Astrocyte (in vitro differentiated cells and primary cell): Measurements from ENCODE around the gene SP140. TPM values are rescaled to one million over a fixed set of nuclear protein-coding genes. Genes with fewer than 3 reads are reported as not detected.
"Not testable (repeated sequence)": the region's sequence is repeated elsewhere in the genome, so short reads cannot be mapped to it uniquely, and the experiment has no call there.

Experiments
- DNase-seq: peaks from one replicate; pipeline ENCODE4 v3.0.0-alpha.2; 2010; ENCODE audit warnings: low read depth
- FAIRE-seq: peaks from 2 replicates; lab custom pipeline; 2011; peaks lifted over from hg19 to GRCh38; lab: Jason Lieb, UNC
- H2AFZ ChIP-seq: 2 replicates; pipeline ENCODE4 v1.6.0; 2012; ENCODE audit warnings: low read depth, low read length, inconsistent platforms
- H3K27ac ChIP-seq: 2 replicates; pipeline ENCODE4 v1.5.1; 2011; ENCODE audit warnings: low read depth, low read length, inconsistent platforms
- H3K27me3 ChIP-seq: 2 replicates; pipeline ENCODE4 v1.6.0; 2011; ENCODE audit warnings: low read length, inconsistent platforms; ENCODE audit not compliant: insufficient read depth
- H3K36me3 ChIP-seq: 2 replicates; pipeline ENCODE4 v1.5.1; 2011; ENCODE audit warnings: low read length, inconsistent platforms; ENCODE audit not compliant: insufficient read depth
- H3K4me1 ChIP-seq: 2 replicates; pipeline ENCODE4 v1.5.1; 2011; ENCODE audit warnings: low read length, inconsistent platforms; ENCODE audit not compliant: insufficient read depth
- H3K4me2 ChIP-seq: 2 replicates; pipeline ENCODE4 v1.6.0; 2012; ENCODE audit warnings: low read length, inconsistent platforms
- H3K4me3 ChIP-seq: 2 replicates; pipeline ENCODE4 v1.5.1; 2011; ENCODE audit warnings: low read depth, mild to moderate bottlenecking, low read length, inconsistent platforms; ENCODE audit not compliant: insufficient read depth
- H3K79me2 ChIP-seq: 2 replicates; pipeline ENCODE4 v1.6.0; 2012; ENCODE audit warnings: mild to moderate bottlenecking, low read length, inconsistent platforms; ENCODE audit not compliant: insufficient read depth
- H3K9ac ChIP-seq: 2 replicates; pipeline ENCODE4 v1.6.0; 2012; ENCODE audit warnings: mild to moderate bottlenecking, low read length, inconsistent platforms
- H3K9me3 ChIP-seq: 2 replicates; pipeline ENCODE4 v1.5.1; 2012; ENCODE audit warnings: low read depth, mild to moderate bottlenecking, low read length, inconsistent platforms; ENCODE audit not compliant: insufficient read depth
- H4K20me1 ChIP-seq: 2 replicates; pipeline ENCODE4 v1.6.0; 2012; ENCODE audit warnings: low read length, inconsistent platforms; ENCODE audit not compliant: insufficient read depth
- H3K27ac Mint-ChIP-seq: one replicate; pipeline ENCODE4 v1.8.0; 2021; ENCODE audit warnings: mild to moderate bottlenecking, mixed read lengths; ENCODE audit not compliant: unreplicated experiment
- H3K27me3 Mint-ChIP-seq: one replicate; pipeline ENCODE4 v1.8.0; 2021; ENCODE audit warnings: low read depth, mixed read lengths; ENCODE audit not compliant: unreplicated experiment
- H3K36me3 Mint-ChIP-seq: one replicate; pipeline ENCODE4 v1.8.0; 2021; ENCODE audit warnings: low read depth, mixed read lengths; ENCODE audit not compliant: unreplicated experiment
- H3K4me1 Mint-ChIP-seq: one replicate; pipeline ENCODE4 v1.8.0; 2021; ENCODE audit warnings: low read depth, mixed read lengths; ENCODE audit not compliant: unreplicated experiment
- H3K4me3 Mint-ChIP-seq: one replicate; pipeline ENCODE4 v1.8.0; 2021; ENCODE audit warnings: mild to moderate bottlenecking, moderate library complexity, mixed read lengths; ENCODE audit not compliant: unreplicated experiment
- H3K9me3 Mint-ChIP-seq: one replicate; pipeline ENCODE4 v1.8.0; 2021; ENCODE audit warnings: mild to moderate bottlenecking, mixed read lengths; ENCODE audit not compliant: unreplicated experiment
- EZH2 ChIP-seq: IDR thresholded peaks from 2 replicates; pipeline ENCODE4 v1.6.1; 2012; ENCODE audit warnings: mild to moderate bottlenecking, low read length, inconsistent platforms; ENCODE audit not compliant: insufficient read depth
- total RNA-seq: library from RNA; stranded (reverse); gene quantifications from 2 replicates; pipeline ENCODE4 v1.2.1, GENCODE V29; 2021
- TF ChIP-seq, protein P1 (sequence below): IDR thresholded peaks from 2 replicates; pipeline ENCODE4 v1.5.1; 2011; ENCODE audit warnings: low read depth, mild to moderate bottlenecking, inconsistent platforms, low read length, moderate library complexity; ENCODE audit not compliant: insufficient read depth

Gene SP140
- total RNA-seq, 1 donor from 2014 or later: 18.5 TPM

DNA sequence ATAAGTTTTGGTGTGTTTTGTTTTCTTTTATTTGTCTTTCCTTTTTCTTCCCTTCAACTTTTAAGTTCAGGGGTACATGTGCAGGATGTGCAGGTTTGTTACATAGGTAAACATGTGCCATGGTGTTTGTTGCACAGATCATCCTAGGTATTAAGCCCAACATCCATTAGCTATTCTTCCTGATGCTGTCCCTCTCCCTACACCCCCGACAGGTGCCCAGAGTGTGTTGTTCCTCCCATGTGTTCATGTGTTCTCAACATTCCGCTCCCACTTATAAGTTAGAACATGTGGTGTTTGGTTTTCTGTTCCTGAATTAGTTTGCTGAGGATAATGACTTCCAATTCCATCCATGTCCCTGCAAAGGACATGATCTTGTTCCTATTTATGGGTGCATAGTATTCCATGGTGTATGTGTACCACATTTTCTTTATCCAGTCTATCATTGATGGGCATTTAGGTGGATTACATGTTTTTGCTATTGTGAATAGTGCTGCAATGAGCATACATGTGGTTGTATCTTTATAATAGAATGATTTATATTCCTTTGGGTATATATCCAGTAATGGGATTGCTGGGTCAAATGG lies 117.6 kb downstream of the SP140 start:
- not testable (repeated sequence) for H3K36me3 ChIP-seq, H3K27ac ChIP-seq, H3K27me3 Mint-ChIP-seq, H3K9me3 Mint-ChIP-seq, H3K9me3 ChIP-seq, DNase-seq, H3K27ac Mint-ChIP-seq, H2AFZ ChIP-seq, H3K27me3 ChIP-seq, H3K4me1 ChIP-seq, H3K4me3 ChIP-seq, H3K9ac ChIP-seq, H3K4me2 ChIP-seq, FAIRE-seq, H3K4me3 Mint-ChIP-seq
- peaks cover 28% of the 10 kb centered on the region for H3K36me3 Mint-ChIP-seq
- H3K4me1 Mint-ChIP-seq: peaks cover 13% of the 10 kb centered on the region
- Histone ChIP-seq H4K20me1 (peaks cover 37% of the 10 kb centered on the region), H3K79me2 (peaks cover 29% of the 10 kb centered on the region)

DNA sequence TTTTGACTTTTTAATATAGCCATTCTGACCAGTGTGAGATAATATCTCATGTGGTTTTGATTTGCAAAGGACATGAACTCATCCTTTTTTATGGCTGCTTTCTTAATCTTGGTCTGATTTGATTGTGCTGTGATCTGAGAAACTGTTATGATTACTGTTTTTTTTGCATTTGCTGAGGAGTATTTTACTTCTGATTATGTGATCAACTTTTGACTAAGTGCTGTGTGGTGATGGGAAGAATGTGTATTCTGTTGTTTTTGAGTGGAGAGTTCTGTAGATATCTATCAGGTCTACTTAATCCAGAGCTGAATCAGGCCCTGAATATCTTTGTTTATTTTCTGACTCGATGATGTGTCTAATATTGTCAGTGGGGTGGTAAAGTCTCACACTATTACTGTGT lies 118.2 kb downstream of the SP140 start:
- TF ChIP-seq, protein P1, sequence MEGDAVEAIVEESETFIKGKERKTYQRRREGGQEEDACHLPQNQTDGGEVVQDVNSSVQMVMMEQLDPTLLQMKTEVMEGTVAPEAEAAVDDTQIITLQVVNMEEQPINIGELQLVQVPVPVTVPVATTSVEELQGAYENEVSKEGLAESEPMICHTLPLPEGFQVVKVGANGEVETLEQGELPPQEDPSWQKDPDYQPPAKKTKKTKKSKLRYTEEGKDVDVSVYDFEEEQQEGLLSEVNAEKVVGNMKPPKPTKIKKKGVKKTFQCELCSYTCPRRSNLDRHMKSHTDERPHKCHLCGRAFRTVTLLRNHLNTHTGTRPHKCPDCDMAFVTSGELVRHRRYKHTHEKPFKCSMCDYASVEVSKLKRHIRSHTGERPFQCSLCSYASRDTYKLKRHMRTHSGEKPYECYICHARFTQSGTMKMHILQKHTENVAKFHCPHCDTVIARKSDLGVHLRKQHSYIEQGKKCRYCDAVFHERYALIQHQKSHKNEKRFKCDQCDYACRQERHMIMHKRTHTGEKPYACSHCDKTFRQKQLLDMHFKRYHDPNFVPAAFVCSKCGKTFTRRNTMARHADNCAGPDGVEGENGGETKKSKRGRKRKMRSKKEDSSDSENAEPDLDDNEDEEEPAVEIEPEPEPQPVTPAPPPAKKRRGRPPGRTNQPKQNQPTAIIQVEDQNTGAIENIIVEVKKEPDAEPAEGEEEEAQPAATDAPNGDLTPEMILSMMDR: no peak
- no peak for TF ChIP-seq EZH2
- no peaks in the 10 kb centered on the region for H3K27me3 Mint-ChIP-seq
- Histone ChIP-seq H3K4me2 (no peak overlapping the region), H3K79me2 (peaks cover 29% of the 10 kb centered on the region), H3K27ac (no peak overlapping the region), H3K9ac (no peak overlapping the region), H2AFZ (no peak overlapping the region), H3K27me3 (no peaks in the 10 kb centered on the region), H3K9me3 (no peaks in the 10 kb centered on the region), H4K20me1 (peaks cover 37% of the 10 kb centered on the region), H3K4me1 (no peaks in the 10 kb centered on the region), H3K4me3 (no peak overlapping the region), H3K36me3 (no peaks in the 10 kb centered on the region)
- no peak overlapping the region for H3K27ac Mint-ChIP-seq
- peaks cover 5% of the 10 kb centered on the region for H3K9me3 Mint-ChIP-seq
- H3K4me1 Mint-ChIP-seq: peaks cover 19% of the 10 kb centered on the region
- DNase-seq: peak; percentile 3
- no peak overlapping the region for H3K4me3 Mint-ChIP-seq
- H3K36me3 Mint-ChIP-seq: peaks cover 31% of the 10 kb centered on the region
- FAIRE-seq: no peak

DNA sequence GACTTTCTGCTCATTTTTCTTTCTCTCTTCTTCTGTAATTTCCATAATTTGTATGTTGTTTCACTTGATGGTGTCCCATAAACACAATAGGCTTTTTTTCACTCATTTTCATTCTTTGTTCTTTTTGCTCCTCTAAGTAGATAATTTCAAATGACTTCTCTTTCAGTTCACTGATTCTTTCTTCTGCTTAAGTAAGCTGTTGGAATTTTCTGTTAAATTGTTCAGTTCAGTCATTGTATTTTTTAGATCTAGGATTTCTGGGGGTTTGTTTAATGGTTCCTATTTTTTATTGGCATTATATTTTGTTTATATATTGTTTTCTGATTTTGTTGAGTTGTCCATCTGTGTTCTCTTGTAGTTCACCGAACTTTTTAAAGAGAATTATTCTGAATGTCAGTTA lies 120.9 kb downstream of the SP140 start:
- Mint-ChIP-seq H3K27ac (no peak overlapping the region), H3K4me3 (no peak overlapping the region), H3K9me3 (peaks cover 5% of the 10 kb centered on the region), H3K27me3 (no peaks in the 10 kb centered on the region), H3K4me1 (peaks cover 22% of the 10 kb centered on the region), H3K36me3 (peaks cover 31% of the 10 kb centered on the region)
- Histone ChIP-seq H3K27me3 (no peaks in the 10 kb centered on the region), H3K36me3 (no peaks in the 10 kb centered on the region), H4K20me1 (peaks cover 37% of the 10 kb centered on the region), H2AFZ (no peak overlapping the region), H3K4me2 (no peak overlapping the region), H3K4me3 (no peak overlapping the region), H3K79me2 (peaks cover 33% of the 10 kb centered on the region), H3K4me1 (no peaks in the 10 kb centered on the region), H3K27ac (no peak overlapping the region), H3K9ac (no peak overlapping the region), H3K9me3 (no peaks in the 10 kb centered on the region)
- FAIRE-seq (no peak), DNase-seq (no peak)
- TF ChIP-seq EZH2: no peak
- TF ChIP-seq, protein P1: no peak
